Measurements from ENCODE around the gene GRK3. TPM values are rescaled to one million over a fixed set of nuclear protein-coding genes. Genes with fewer than 3 reads are reported as not detected.

Gene GRK3
- total RNA-seq, 1 donor from 2014 or later, result 26.0 TPM

GRCh38 chr22:25749420-25750169, 185.1 kb downstream of the GRK3 start:
- Mint-ChIP-seq H3K4me1 (ENCODE audit: low read depth) (no peaks in the 10 kb centered on the region), H3K4me3 (ENCODE audit: low read depth) (no peak overlapping the region), H3K27ac (no peak overlapping the region), H3K9me3 (ENCODE audit: low read depth) (peaks cover 2% of the 10 kb centered on the region), H3K36me3 (ENCODE audit: insufficient read depth) (no peaks in the 10 kb centered on the region), H3K27me3 (peaks cover 34% of the 10 kb centered on the region)
- TF ChIP-seq, protein P1, sequence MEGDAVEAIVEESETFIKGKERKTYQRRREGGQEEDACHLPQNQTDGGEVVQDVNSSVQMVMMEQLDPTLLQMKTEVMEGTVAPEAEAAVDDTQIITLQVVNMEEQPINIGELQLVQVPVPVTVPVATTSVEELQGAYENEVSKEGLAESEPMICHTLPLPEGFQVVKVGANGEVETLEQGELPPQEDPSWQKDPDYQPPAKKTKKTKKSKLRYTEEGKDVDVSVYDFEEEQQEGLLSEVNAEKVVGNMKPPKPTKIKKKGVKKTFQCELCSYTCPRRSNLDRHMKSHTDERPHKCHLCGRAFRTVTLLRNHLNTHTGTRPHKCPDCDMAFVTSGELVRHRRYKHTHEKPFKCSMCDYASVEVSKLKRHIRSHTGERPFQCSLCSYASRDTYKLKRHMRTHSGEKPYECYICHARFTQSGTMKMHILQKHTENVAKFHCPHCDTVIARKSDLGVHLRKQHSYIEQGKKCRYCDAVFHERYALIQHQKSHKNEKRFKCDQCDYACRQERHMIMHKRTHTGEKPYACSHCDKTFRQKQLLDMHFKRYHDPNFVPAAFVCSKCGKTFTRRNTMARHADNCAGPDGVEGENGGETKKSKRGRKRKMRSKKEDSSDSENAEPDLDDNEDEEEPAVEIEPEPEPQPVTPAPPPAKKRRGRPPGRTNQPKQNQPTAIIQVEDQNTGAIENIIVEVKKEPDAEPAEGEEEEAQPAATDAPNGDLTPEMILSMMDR (IDR thresholded peaks at IDR 0.05; ENCODE audit: unreplicated experiment), result no peak
- no peak for DNase-seq (ENCODE audit: low spot score, unreplicated experiment)

DNA sequence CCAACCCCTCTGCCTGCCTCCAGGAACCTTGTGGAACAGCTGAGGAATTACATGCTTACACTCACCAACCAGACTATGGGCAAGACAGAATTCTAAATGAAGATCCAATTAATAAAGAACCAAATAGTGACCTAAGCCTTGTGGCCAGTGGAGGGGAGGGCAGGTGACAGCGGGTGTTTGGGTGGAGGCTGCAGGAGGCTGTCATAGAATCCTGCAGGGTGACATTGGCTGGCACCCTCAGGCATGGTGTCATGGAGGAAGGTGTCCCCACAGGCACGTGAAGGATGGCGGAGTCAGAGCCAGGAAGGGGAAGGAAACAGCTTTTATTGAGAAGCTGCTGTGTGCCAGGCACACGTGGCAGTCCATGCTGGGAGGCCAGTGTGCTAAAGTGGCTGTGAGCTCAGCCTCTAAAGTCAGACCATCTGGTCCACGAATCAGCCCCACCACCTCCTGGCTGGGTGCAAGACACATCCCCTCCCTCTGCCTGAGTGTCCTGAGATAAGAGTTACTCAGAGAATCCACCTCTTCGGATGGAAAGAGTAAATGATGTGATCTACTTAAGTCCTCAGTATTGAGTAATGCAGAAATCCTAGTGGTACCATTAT, 186.2 kb downstream of the GRK3 start:
- no peaks in the 10 kb centered on the region for H3K36me3 Mint-ChIP-seq (ENCODE audit: insufficient read depth)
- H3K27me3 Mint-ChIP-seq, result peaks cover 30% of the 10 kb centered on the region
- no peak overlapping the region for H3K27ac Mint-ChIP-seq
- no peaks in the 10 kb centered on the region for H3K4me1 Mint-ChIP-seq (ENCODE audit: low read depth)
- peaks cover 2% of the 10 kb centered on the region for H3K9me3 Mint-ChIP-seq (ENCODE audit: low read depth)
- no peak for DNase-seq (ENCODE audit: low spot score, unreplicated experiment)
- no peak overlapping the region for H3K4me3 Mint-ChIP-seq (ENCODE audit: low read depth)
- TF ChIP-seq, protein P1 (IDR thresholded peaks at IDR 0.05; ENCODE audit: unreplicated experiment), result no peak

DNA sequence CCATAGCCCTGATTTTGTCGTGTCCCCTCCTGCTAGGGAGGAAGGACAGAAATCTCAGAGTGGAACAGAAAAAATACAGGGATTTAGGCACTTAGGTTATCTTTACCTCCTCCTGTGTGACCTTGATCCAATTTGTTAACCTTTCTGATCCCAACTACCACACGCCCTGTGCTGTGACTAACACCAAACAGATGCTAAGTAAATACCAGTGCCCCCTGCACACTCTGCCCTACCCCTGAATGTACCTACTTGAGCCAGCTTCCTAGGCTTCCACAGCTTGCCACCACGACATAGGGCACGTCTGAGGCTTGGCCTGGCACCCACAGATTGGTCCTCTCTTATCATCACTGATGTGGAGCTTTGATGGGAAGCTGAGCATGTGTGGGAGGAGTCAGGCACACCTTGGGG, 186.7 kb downstream of the GRK3 start:
- Mint-ChIP-seq H3K9me3 (ENCODE audit: low read depth) (peaks cover 2% of the 10 kb centered on the region), H3K27ac (no peak overlapping the region), H3K27me3 (peaks cover 28% of the 10 kb centered on the region), H3K4me3 (ENCODE audit: low read depth) (no peak overlapping the region), H3K36me3 (ENCODE audit: insufficient read depth) (no peaks in the 10 kb centered on the region), H3K4me1 (ENCODE audit: low read depth) (no peaks in the 10 kb centered on the region)
- no peak for DNase-seq (ENCODE audit: low spot score, unreplicated experiment)
- TF ChIP-seq, protein P1 (IDR thresholded peaks at IDR 0.05; ENCODE audit: unreplicated experiment), result no peak

- Mint-ChIP-seq H3K27ac (no peak overlapping the region), H3K4me3 (ENCODE audit: low read depth) (no peak overlapping the region), H3K9me3 (ENCODE audit: low read depth) (peaks cover 2% of the 10 kb centered on the region), H3K36me3 (ENCODE audit: insufficient read depth) (no peaks in the 10 kb centered on the region), H3K27me3 (peaks cover 28% of the 10 kb centered on the region), H3K4me1 (ENCODE audit: low read depth) (no peaks in the 10 kb centered on the region)
- TF ChIP-seq, protein P1 (IDR thresholded peaks at IDR 0.05; ENCODE audit: unreplicated experiment), result no peak
- DNase-seq (ENCODE audit: low spot score, unreplicated experiment), result no peak
These were observed 188.2 kb downstream of the GRK3 start for GRCh38 chr22:25752615-25753214.

- no peak overlapping the region for H3K4me3 Mint-ChIP-seq (ENCODE audit: low read depth)
- no peaks in the 10 kb centered on the region for H3K4me1 Mint-ChIP-seq (ENCODE audit: low read depth)
- no peaks in the 10 kb centered on the region for H3K36me3 Mint-ChIP-seq (ENCODE audit: insufficient read depth)
- H3K27ac Mint-ChIP-seq, result no peak overlapping the region
- TF ChIP-seq, protein P1 (IDR thresholded peaks at IDR 0.05; ENCODE audit: unreplicated experiment), result no peak
- H3K9me3 Mint-ChIP-seq (ENCODE audit: low read depth), result peaks cover 2% of the 10 kb centered on the region
- H3K27me3 Mint-ChIP-seq, result peaks cover 28% of the 10 kb centered on the region
- DNase-seq (ENCODE audit: low spot score, unreplicated experiment), result no peak
These were observed 188.8 kb downstream of the GRK3 start for GRCh38 chr22:25753252-25753651.

Data from progenitor cell of endocrine pancreas (in vitro differentiated cells).